HEK293T (cell line): ENCODE results near the gene TUBB4B.

Source experiments
- CTCF ChIA-PET: fragments of 350-600 bp; formaldehyde crosslinking; extraction: SDS; loops from one replicate; lab custom pipeline; 2021; ENCODE audit warnings: antibody characterized with exemption, inconsistent platforms; lab: Yijun Ruan, JAX
- POLR2A ChIA-PET: fragments of 350-600 bp; formaldehyde crosslinking; extraction: SDS; loops from one replicate; lab custom pipeline; 2020; ENCODE audit warnings: antibody characterized with exemption, inconsistent platforms; lab: Yijun Ruan, JAX
- DNase-seq: peaks from one replicate; pipeline ENCODE4 v3.0.0; 2012; ENCODE audit warnings: mixed read lengths; ENCODE audit errors: extremely low spot score
- ARNT ChIP-seq: fragments of 450-650 bp; IDR thresholded peaks from 2 replicates; pipeline ENCODE4 v1.6.1; 2017; ENCODE audit warnings: mild to moderate bottlenecking
- BHLHE40 ChIP-seq: fragments of 450-650 bp; IDR thresholded peaks from 2 replicates; pipeline ENCODE4 v1.6.1; 2016; ENCODE audit warnings: mild to moderate bottlenecking, moderate library complexity, borderline replicate concordance
- CTBP1 ChIP-seq: fragments of 450-650 bp; IDR thresholded peaks from 2 replicates; pipeline ENCODE4 v1.6.1; 2016; ENCODE audit warnings: borderline replicate concordance
- ELF4 ChIP-seq: fragments of 450-650 bp; IDR thresholded peaks from 2 replicates; pipeline ENCODE4 v1.6.1; 2017; ENCODE audit warnings: antibody characterized with exemption
- FOXA1 ChIP-seq: fragments of 450-650 bp; IDR thresholded peaks from 2 replicates; pipeline ENCODE4 v1.6.1; 2016; ENCODE audit warnings: mild to moderate bottlenecking
- FOXK2 ChIP-seq: fragments of 450-650 bp; IDR thresholded peaks from 2 replicates; pipeline ENCODE4 v1.6.1; 2016; ENCODE audit warnings: mild to moderate bottlenecking
- FOXM1 ChIP-seq: fragments of 450-650 bp; IDR thresholded peaks from 2 replicates; pipeline ENCODE4 v1.6.1; 2017; ENCODE audit warnings: mild to moderate bottlenecking, borderline replicate concordance
- HDGF ChIP-seq: fragments of 450-650 bp; IDR thresholded peaks from 2 replicates; pipeline ENCODE4 v1.6.1; 2017; ENCODE audit warnings: antibody characterized with exemption, borderline replicate concordance
- L3MBTL2 ChIP-seq: fragments of 450-650 bp; conservative IDR thresholded peaks from 2 replicates; pipeline ENCODE4 v1.6.1; 2016; ENCODE audit warnings: mild to moderate bottlenecking
- LEF1 ChIP-seq: fragments of 450-650 bp; IDR thresholded peaks from 2 replicates; pipeline ENCODE4 v1.6.1; 2017; ENCODE audit warnings: mild to moderate bottlenecking, borderline replicate concordance
- NFRKB ChIP-seq: fragments of 450-650 bp; IDR thresholded peaks from 2 replicates; pipeline ENCODE4 v1.6.1; 2016; ENCODE audit warnings: mild to moderate bottlenecking, moderate library complexity
- PKNOX1 ChIP-seq: fragments of 450-650 bp; IDR thresholded peaks from 2 replicates; pipeline ENCODE4 v1.6.1; 2016
- SP1 ChIP-seq: fragments of 450-650 bp; IDR thresholded peaks from 2 replicates; pipeline ENCODE4 v1.6.1; 2017
- SUZ12 ChIP-seq: fragments of 450-650 bp; IDR thresholded peaks from 2 replicates; pipeline ENCODE4 v1.6.1; 2016; ENCODE audit warnings: mild to moderate bottlenecking
- TARDBP ChIP-seq: fragments of 450-650 bp; IDR thresholded peaks from 2 replicates; pipeline ENCODE4 v1.6.1; 2016
- ZNF384 ChIP-seq: fragments of 450-650 bp; IDR thresholded peaks from 2 replicates; pipeline ENCODE4 v1.6.1; 2016

Gene TUBB4B

GRCh38 chr9:137218212-137218753, 22.8 kb upstream of the TUBB4B start:
- ChIA-PET POLR2A (interaction anchor here (1.7 kb wide), 1 partner anchor 14 kb away, joined by 5 read pairs; the partner anchor contains the start of genes NDOR1 and TMEM203), CTCF (no interaction called here)
- no peak for DNase-seq
- no peak for TF ChIP-seq FOXK2
- no peak for TF ChIP-seq PKNOX1
- TF ChIP-seq ARNT, result no peak
- TF ChIP-seq ZNF384, result no peak
- TF ChIP-seq NFRKB, result no peak
- TF ChIP-seq CTBP1, result no peak
- TF ChIP-seq L3MBTL2, result no peak
- TF ChIP-seq FOXA1, result no peak
- no peak for TF ChIP-seq HDGF
- TF ChIP-seq TARDBP, result no peak

GRCh38 chr9:137218754-137219271, 22.3 kb upstream of the TUBB4B start:
- TF ChIP-seq SUZ12 (no peak), BHLHE40 (no peak), FOXA1 (no peak), CTBP1 (no peak), ELF4 (no peak), SP1 (no peak), HDGF (no peak), L3MBTL2 (no peak), PKNOX1 (no peak), ZNF384 (no peak), TARDBP (no peak), LEF1 (no peak), NFRKB (no peak), FOXM1 (no peak)
- POLR2A ChIA-PET, result interaction anchor here (1.1 to 1.7 kb wide), 2 partner anchors 14 to 30 kb away, joined by 3 to 5 read pairs; partner anchors contain the start of genes ANAPC2, NDOR1, SSNA1 and TMEM203

DNA sequence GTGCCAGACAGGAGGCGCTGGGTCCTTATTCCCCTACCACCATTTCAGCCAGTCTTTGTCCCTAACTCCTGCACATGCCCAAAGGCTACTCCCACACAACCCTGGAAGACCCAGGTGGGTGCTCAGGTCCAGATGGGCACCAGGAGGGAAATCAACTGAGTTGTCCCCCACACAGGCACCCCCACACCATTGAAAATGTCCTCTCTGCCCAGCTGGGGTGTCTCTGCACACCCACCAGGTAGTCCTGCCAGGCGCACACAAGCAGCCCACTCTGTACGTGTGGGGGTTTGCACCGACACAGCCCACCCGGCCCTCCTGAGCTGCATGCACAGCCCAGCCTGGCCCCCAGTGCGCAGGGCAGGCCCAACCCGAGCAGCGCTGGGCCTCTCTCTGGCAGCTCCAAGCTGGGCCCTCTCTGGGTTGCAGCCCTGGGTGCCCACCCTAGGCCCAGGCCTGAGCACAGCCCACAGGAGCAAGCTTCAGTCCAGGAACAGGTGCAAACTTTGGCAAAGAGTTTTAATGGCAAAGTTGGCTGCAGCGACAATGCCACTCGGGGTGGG, 21.2 kb upstream of the TUBB4B start:
- CTCF ChIA-PET, result no interaction called here
- no peak for DNase-seq
- TF ChIP-seq L3MBTL2 (no peak), BHLHE40 (no peak), SUZ12 (no peak), PKNOX1 (no peak), TARDBP (no peak), SP1 (no peak), FOXK2 (no peak), CTBP1 (no peak), FOXA1 (no peak), HDGF (no peak), NFRKB (no peak), ZNF384 (no peak), ELF4 (no peak), FOXM1 (no peak), ARNT (no peak), LEF1 (no peak)
- POLR2A ChIA-PET, result interaction anchor here (1.1 to 4.4 kb wide), 3 partner anchors 10 to 31 kb away, joined by 3 to 20 read pairs (median 6); partner anchors contain the start of genes ANAPC2, SSNA1 and TUBB4B

More at GRCh38 chr9:137218754-137219271, 22.3 kb upstream of the TUBB4B start:
- CTCF ChIA-PET, result no interaction called here
- no peak for DNase-seq

DNA sequence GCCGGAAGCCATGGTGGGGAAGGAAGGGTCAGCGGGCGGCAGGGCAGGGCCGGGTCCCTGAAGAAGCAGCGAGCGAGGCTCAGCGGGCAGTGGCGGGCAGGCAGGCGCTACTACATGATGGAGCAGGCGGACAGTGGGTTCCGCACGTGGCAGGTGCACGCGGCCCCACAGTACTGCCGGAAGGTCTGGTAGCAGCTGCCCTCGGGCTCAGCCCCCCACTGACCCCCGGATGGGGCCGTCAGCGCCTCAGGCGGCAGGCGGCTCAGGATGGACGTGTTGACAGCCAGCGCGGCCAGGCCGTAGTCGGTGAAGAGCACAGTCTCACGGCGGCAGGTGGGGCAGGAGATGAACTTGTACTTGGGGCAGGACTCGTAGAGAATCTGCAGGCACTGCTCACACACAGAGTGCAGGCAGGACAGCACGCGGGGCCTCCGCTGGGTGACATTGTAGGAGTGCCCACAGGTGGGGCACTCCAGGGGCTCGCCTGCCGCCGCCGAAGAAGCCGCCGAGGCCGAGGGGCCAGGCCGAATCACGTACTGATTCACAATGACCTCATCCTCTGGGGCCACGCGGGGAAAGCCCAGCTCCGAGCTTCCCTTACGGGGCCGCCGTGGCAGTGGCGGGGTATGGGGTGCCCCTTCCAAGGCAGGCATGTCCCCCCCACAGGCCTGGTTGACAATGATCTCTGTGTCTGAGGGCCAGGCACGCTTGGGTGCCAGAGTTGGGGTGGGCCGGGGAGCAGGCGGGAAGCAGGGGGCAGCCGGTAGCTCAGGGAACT, 20.6 kb upstream of the TUBB4B start:
- no peak for DNase-seq
- ChIA-PET POLR2A (interaction anchor here (2.1 to 4.4 kb wide), 2 partner anchors 10 to 20 kb away, joined by 6 to 20 read pairs; partner anchors contain the start of gene TUBB4B), CTCF (no interaction called here)
- TF ChIP-seq LEF1 (no peak), BHLHE40 (no peak)

GRCh38 chr9:137221095-137221505, 20.0 kb upstream of the TUBB4B start:
- POLR2A ChIA-PET, result interaction anchor here (2.1 to 4.4 kb wide), 2 partner anchors 11 to 19 kb away, joined by 6 to 20 read pairs; partner anchors contain the start of gene TUBB4B
- TF ChIP-seq ARNT (no peak), L3MBTL2 (no peak), PKNOX1 (no peak), BHLHE40 (no peak), FOXM1 (no peak)
- CTCF ChIA-PET, result no interaction called here
- no peak for DNase-seq
